ENCODE data around the gene BMI1. TPM values are rescaled to one million over a fixed set of nuclear protein-coding genes. Genes with fewer than 3 reads are reported as not detected.

BMI1 gene
- total and polyA plus RNA-seq, 2 of the 4 experiments (the other 2 are of a cell fraction) = 19.7 to 25.8 TPM

GRCh38 chr10:22329150-22329549 is 8.3 kb downstream of the BMI1 start:
- in situ Hi-C loops (cut with MboI; ENCODE audit: low sequenced_read_pairs) = loop anchor here (10.0 kb wide), 1 partner anchor 496 kb away; no protein-coding TSS in a partner anchor
- H3K36me3 ChIP-seq (ENCODE audit: control insufficient read depth, insufficient read depth, low read length) = peaks cover 7% of the 10 kb centered on the region

More at GRCh38 chr10:22329150-22329549, 8.3 kb downstream of the BMI1 start:
- H3K79me1 ChIP-seq (ENCODE audit: low read depth in 1 of 2, low read length in 2 of 2) = peaks cover 14 to 19% of the 10 kb centered on the region in 2 experiments
- WGBS, 2 experiments (ENCODE audit: extremely low coverage in 2 of 2, insufficient read length in 1 of 2) = no CpG with 5 or more reads among the region's 3 CpGs
- H3K9me1 ChIP-seq (ENCODE audit: insufficient read depth, low read length) = 0 out of 2 replicates have a peak, but pooled peaks cover 2% of the 10 kb centered on the region
- H4K8ac ChIP-seq (ENCODE audit: low read depth in 2 of 2, low read length in 2 of 2) = no peak overlapping the region
- H3K9ac ChIP-seq (ENCODE audit: low read depth, low read length) = no peak overlapping the region
- H2BK5ac ChIP-seq (ENCODE audit: low read depth, low read length, poor library complexity, severe bottlenecking) = no peak overlapping the region
- peaks cover 4% of the 10 kb centered on the region; the same call in 1 of the 2 replicates for H4K20me1 ChIP-seq (ENCODE audit: insufficient read depth, low read length)
- H4K91ac ChIP-seq (ENCODE audit: insufficient read depth, low read depth, low read length) = no peak overlapping the region
- no peak overlapping the region for H2BK120ac ChIP-seq (ENCODE audit: low read depth, low read length)
- no peak overlapping the region for H3K4ac ChIP-seq (ENCODE audit: low read depth, low read length)
- no peak overlapping the region for H3K23ac ChIP-seq (ENCODE audit: low read depth, low read length)
- BruUV-seq (replicated peaks) = no TSS peak
- no peak overlapping the region for H2BK20ac ChIP-seq (ENCODE audit: low read depth, low read length)
- H3K56ac ChIP-seq (ENCODE audit: extremely low read depth, insufficient read depth, low read length) = no peak overlapping the region
- ATAC-seq (ENCODE audit: low read depth) (no peak), DNase-seq (no peak)
- H2AK5ac ChIP-seq (ENCODE audit: low read depth, low read length) = no peak overlapping the region
- ChIA-PET POLR2A (ENCODE audit: unreplicated experiment) (no interaction called here), CTCF (no interaction called here)
- H3K27me3 ChIP-seq (ENCODE audit: control insufficient read depth, insufficient read depth, low read length) = peaks cover 9% of the 10 kb centered on the region
- H2AK9ac ChIP-seq (replicated peaks; ENCODE audit: low read depth, low read length, poor library complexity) = no peak overlapping the region
- no peak overlapping the region for H3K18ac ChIP-seq (ENCODE audit: low read depth, low read length)
- no peak overlapping the region for H2BK15ac ChIP-seq (ENCODE audit: low read depth, low read length)
- H3K14ac ChIP-seq (replicated peaks; ENCODE audit: low read depth, low read length) = no peak overlapping the region
- H3K4me1 ChIP-seq (ENCODE audit: control insufficient read depth, insufficient read depth, low read length) = no peaks in the 10 kb centered on the region; the same call in 1 of the 2 replicates
- H3K27ac ChIP-seq (ENCODE audit: insufficient read depth, low read length) = no peak overlapping the region
- dilution Hi-C loops (cut with HindIII; ENCODE audit: low sequenced_read_pairs, unreplicated experiment) = no loop called here
- H2AFZ ChIP-seq (replicated peaks; ENCODE audit: low read length, poor library complexity) = no peak overlapping the region
- intact Hi-C loops (cut with micrococcal nuclease) = loop anchor here (5.0 to 10.0 kb wide), 3 partner anchors 226 to 817 kb away; no protein-coding TSS in a partner anchor
- no peak overlapping the region for H3K4me3 ChIP-seq (ENCODE audit: insufficient read depth, low read depth, low read length)
- no peak overlapping the region for H4K5ac ChIP-seq (ENCODE audit: low read depth, low read length)
- TF ChIP-seq POLR2A (IDR thresholded peaks at IDR 0.05; ENCODE audit: low read depth, low read length) = no peak
- no peak for TF ChIP-seq NFE2L2 (IDR thresholded peaks at IDR 0.05; ENCODE audit: low read depth, low read length)
- TF ChIP-seq CHD1 (IDR thresholded peaks at IDR 0.05; ENCODE audit: low read depth, low read length) = no peak
- TF ChIP-seq, protein P1, sequence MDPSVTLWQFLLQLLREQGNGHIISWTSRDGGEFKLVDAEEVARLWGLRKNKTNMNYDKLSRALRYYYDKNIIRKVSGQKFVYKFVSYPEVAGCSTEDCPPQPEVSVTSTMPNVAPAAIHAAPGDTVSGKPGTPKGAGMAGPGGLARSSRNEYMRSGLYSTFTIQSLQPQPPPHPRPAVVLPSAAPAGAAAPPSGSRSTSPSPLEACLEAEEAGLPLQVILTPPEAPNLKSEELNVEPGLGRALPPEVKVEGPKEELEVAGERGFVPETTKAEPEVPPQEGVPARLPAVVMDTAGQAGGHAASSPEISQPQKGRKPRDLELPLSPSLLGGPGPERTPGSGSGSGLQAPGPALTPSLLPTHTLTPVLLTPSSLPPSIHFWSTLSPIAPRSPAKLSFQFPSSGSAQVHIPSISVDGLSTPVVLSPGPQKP (IDR thresholded peaks at IDR 0.05; ENCODE audit: borderline replicate concordance, low read depth, low read length) = no peak
- TF ChIP-seq, protein P2, sequence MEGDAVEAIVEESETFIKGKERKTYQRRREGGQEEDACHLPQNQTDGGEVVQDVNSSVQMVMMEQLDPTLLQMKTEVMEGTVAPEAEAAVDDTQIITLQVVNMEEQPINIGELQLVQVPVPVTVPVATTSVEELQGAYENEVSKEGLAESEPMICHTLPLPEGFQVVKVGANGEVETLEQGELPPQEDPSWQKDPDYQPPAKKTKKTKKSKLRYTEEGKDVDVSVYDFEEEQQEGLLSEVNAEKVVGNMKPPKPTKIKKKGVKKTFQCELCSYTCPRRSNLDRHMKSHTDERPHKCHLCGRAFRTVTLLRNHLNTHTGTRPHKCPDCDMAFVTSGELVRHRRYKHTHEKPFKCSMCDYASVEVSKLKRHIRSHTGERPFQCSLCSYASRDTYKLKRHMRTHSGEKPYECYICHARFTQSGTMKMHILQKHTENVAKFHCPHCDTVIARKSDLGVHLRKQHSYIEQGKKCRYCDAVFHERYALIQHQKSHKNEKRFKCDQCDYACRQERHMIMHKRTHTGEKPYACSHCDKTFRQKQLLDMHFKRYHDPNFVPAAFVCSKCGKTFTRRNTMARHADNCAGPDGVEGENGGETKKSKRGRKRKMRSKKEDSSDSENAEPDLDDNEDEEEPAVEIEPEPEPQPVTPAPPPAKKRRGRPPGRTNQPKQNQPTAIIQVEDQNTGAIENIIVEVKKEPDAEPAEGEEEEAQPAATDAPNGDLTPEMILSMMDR (conservative IDR thresholded peaks at IDR 0.05; ENCODE audit: low read depth, low read length) = no peak
- TF ChIP-seq, protein P3, sequence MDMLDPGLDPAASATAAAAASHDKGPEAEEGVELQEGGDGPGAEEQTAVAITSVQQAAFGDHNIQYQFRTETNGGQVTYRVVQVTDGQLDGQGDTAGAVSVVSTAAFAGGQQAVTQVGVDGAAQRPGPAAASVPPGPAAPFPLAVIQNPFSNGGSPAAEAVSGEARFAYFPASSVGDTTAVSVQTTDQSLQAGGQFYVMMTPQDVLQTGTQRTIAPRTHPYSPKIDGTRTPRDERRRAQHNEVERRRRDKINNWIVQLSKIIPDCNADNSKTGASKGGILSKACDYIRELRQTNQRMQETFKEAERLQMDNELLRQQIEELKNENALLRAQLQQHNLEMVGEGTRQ (IDR thresholded peaks at IDR 0.05; ENCODE audit: low read depth, low read length) = no peak
- TF ChIP-seq MAFK (IDR thresholded peaks at IDR 0.05; ENCODE audit: low read depth, low read length) = no peak
- TF ChIP-seq RCOR1 (IDR thresholded peaks at IDR 0.05; ENCODE audit: insufficient replicate concordance, low read length) = no peak
- TF ChIP-seq FOS (IDR thresholded peaks at IDR 0.05; ENCODE audit: low read depth, low read length) = no peak
- TF ChIP-seq RAD21 (IDR thresholded peaks at IDR 0.05; ENCODE audit: low read length) = no peak
- no peak for TF ChIP-seq MAZ (IDR thresholded peaks at IDR 0.05; ENCODE audit: borderline replicate concordance, low read depth, low read length)
- TF ChIP-seq RFX5 (IDR thresholded peaks at IDR 0.05; ENCODE audit: low read depth, low read length) = no peak
- no peak for TF ChIP-seq MXI1 (IDR thresholded peaks at IDR 0.05; ENCODE audit: borderline replicate concordance, low read depth, low read length)
- TF ChIP-seq SMC3 (IDR thresholded peaks at IDR 0.05; ENCODE audit: low read depth, low read length) = no peak
- TF ChIP-seq CEBPB (IDR thresholded peaks at IDR 0.05; ENCODE audit: low read depth, low read length) = no peak
- no peak for TF ChIP-seq BHLHE40 (IDR thresholded peaks at IDR 0.05; ENCODE audit: low read depth, low read length)
- H3K9me3 ChIP-seq (ENCODE audit: control insufficient read depth, insufficient read depth, low read length) = peaks cover 3% of the 10 kb centered on the region
- H3K4me2 ChIP-seq (ENCODE audit: low read depth, low read length) = no peak overlapping the region
